SK-N-MC (cell line): Measurements from ENCODE around the gene ZNF407.

Experiments
- DNase-seq: peaks from one replicate; pipeline ENCODE4 v3.0.0-alpha.2; 2011; ENCODE audit warnings: low read depth, low spot score
- H3K27ac ChIP-seq: fragments of 200-600 bp; sonication (generic); 2 replicates; pipeline ENCODE4 v1.5.1; 2016; ENCODE audit warnings: mixed run types
- H3K36me3 ChIP-seq: fragments of 200-600 bp; sonication (generic); 2 replicates; pipeline ENCODE4 v1.6.1; 2017; ENCODE audit warnings: antibody characterized with exemption, low read length, mixed read lengths; ENCODE audit not compliant: insufficient read depth
- H3K4me3 ChIP-seq: fragments of 200-600 bp; sonication (generic); 2 replicates; pipeline ENCODE4 v1.5.1; 2016
- H3K9ac ChIP-seq: fragments of 200-600 bp; sonication (generic); 2 replicates; pipeline ENCODE4 v1.8.0; 2017; ENCODE audit warnings: mixed run types, mixed read lengths; ENCODE audit not compliant: insufficient read length
- H3K9me3 ChIP-seq: fragments of 200-600 bp; sonication (generic); 2 replicates; pipeline ENCODE4 v1.6.1; 2017; ENCODE audit warnings: low read depth, mild to moderate bottlenecking, antibody characterized with exemption, low read length, moderate library complexity, mixed read lengths
- EZH2 ChIP-seq: fragments of 200-600 bp; sonication (generic); IDR thresholded peaks from one replicate; pipeline ENCODE4 v1.6.1; 2017; ENCODE audit warnings: antibody characterized with exemption
- FOXP2 ChIP-seq: optimal IDR thresholded peaks from 2 replicates; pipeline ENCODE3; 2011; ENCODE audit warnings: mild to moderate bottlenecking, moderate library complexity; ENCODE audit not compliant: insufficient read depth; ENCODE audit errors: extremely low read length, control extremely low read depth
- POLR2AphosphoS5 ChIP-seq: IDR thresholded peaks from 2 replicates; pipeline ENCODE4 v1.6.1; 2012; ENCODE audit warnings: mild to moderate bottlenecking, low read depth, low read length, borderline replicate concordance

ZNF407 gene

GRCh38 chr18:74775239-74775638 is 177.6 kb downstream of the ZNF407 start:
- no peak for DNase-seq
- Histone ChIP-seq H3K27ac (no peak overlapping the region), H3K4me3 (no peak overlapping the region), H3K9me3 (no peaks in the 10 kb centered on the region), H3K36me3 (no peaks in the 10 kb centered on the region), H3K9ac (no peak overlapping the region)
- TF ChIP-seq POLR2AphosphoS5: no peak
- TF ChIP-seq FOXP2: no peak
- TF ChIP-seq EZH2: no peak

- Histone ChIP-seq H3K36me3 (no peaks in the 10 kb centered on the region), H3K9ac (no peak overlapping the region), H3K9me3 (no peaks in the 10 kb centered on the region), H3K27ac (no peak overlapping the region), H3K4me3 (no peak overlapping the region)
- no peak for DNase-seq
- no peak for TF ChIP-seq FOXP2
- no peak for TF ChIP-seq EZH2
- no peak for TF ChIP-seq POLR2AphosphoS5
Observed at GRCh38 chr18:74778191-74778847, 180.6 kb downstream of the ZNF407 start.

- no peaks in the 10 kb centered on the region for H3K36me3 ChIP-seq
- H3K4me3 ChIP-seq: no peak overlapping the region
- H3K9ac ChIP-seq: no peak overlapping the region
- H3K27ac ChIP-seq: no peak overlapping the region
- H3K9me3 ChIP-seq: no peaks in the 10 kb centered on the region
- no peak for DNase-seq
- TF ChIP-seq POLR2AphosphoS5: no peak
- TF ChIP-seq FOXP2: no peak
- no peak for TF ChIP-seq EZH2
Observed at GRCh38 chr18:74784752-74785151, 187.1 kb downstream of the ZNF407 start.

GRCh38 chr18:74785632-74786031 is 188.0 kb downstream of the ZNF407 start:
- Histone ChIP-seq H3K9ac (no peak overlapping the region), H3K36me3 (no peaks in the 10 kb centered on the region), H3K9me3 (no peaks in the 10 kb centered on the region), H3K4me3 (no peak overlapping the region), H3K27ac (no peak overlapping the region)
- TF ChIP-seq FOXP2: no peak
- no peak for TF ChIP-seq EZH2
- no peak for TF ChIP-seq POLR2AphosphoS5
- no peak for DNase-seq

DNA sequence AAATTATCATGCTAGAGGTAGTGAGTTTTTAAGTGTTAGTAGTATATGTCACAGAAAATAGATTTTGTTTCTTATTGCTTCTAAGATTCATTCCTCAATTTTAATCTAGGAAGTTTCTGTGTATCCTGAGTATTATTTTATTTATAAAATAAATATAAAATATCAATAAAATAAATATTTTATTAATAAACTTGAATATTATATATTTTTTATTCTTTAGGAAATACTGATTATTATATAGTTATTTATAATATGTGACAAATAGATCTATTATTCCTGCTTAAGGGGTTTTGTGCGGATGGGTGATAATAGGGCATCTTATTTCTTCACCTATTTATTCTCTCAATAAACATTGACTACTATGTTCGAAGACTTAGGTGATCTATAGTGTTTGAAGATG is 191.0 kb downstream of the ZNF407 start:
- Histone ChIP-seq H3K9me3 (no peaks in the 10 kb centered on the region), H3K36me3 (no peaks in the 10 kb centered on the region), H3K4me3 (no peak overlapping the region), H3K27ac (no peak overlapping the region), H3K9ac (no peak overlapping the region)
- DNase-seq: no peak
- TF ChIP-seq EZH2 (no peak), POLR2AphosphoS5 (no peak), FOXP2 (no peak)

DNA sequence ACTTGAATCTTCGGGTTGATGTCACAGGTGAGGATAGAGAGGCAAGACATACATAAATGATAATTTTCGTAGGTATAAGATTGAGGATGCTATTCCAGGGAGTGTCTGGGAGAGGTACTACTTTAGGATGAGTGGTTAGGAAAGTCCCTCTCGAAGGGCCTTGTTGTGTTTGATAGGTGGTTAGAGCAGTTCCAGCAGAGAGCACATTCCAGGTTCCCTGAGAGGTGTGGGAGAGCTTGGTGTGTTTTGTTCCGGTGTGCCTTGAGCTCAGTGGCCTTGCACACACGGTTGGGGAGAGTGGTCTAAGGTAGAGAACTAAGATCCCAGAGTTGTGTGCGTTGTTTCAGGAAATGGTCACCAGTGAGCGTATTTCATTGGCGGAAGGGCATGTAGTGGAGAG is 191.4 kb downstream of the ZNF407 start:
- Histone ChIP-seq H3K9me3 (no peaks in the 10 kb centered on the region), H3K27ac (no peak overlapping the region), H3K9ac (no peak overlapping the region), H3K36me3 (no peaks in the 10 kb centered on the region), H3K4me3 (no peak overlapping the region)
- no peak for DNase-seq
- TF ChIP-seq POLR2AphosphoS5 (no peak), EZH2 (no peak), FOXP2 (no peak)

GRCh38 chr18:74790451-74790850 is 192.8 kb downstream of the ZNF407 start:
- no peak overlapping the region for H3K27ac ChIP-seq
- H3K4me3 ChIP-seq: no peak overlapping the region
- DNase-seq: no peak
- no peaks in the 10 kb centered on the region for H3K9me3 ChIP-seq
- H3K36me3 ChIP-seq: no peaks in the 10 kb centered on the region
- no peak overlapping the region for H3K9ac ChIP-seq
- TF ChIP-seq FOXP2: no peak
- no peak for TF ChIP-seq POLR2AphosphoS5
- no peak for TF ChIP-seq EZH2

DNA sequence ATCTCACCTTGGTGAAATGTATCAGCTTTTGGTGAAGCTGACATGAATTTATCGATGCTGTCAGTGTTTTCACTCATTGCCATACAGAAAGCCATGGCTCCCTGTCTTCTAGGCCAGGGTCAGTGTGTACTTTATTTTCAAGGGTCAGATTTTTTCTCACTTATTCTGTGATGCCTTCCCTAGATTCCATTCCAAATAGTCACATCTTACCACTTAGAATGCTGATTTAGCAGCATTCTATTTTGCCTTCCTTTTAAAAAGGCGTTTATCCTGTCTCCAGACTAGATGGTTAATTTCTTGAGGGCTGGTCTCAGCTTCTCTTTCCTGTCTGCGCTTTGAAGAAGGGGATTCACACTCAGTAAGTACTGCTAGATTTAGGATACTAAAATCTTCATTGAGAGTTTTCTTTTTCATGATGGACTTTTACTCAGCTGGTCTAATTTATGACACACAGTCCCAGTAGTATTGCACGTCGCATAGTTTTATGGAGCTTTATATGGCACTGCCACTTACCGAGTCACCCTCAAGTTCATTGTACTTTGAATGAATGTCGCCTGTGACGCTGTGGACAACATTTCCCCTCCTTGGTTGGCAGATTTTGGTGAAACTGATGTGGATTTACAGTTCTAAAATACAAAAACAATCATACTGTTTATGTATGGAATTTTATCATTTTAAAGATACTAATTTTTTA is 194.0 kb downstream of the ZNF407 start:
- TF ChIP-seq POLR2AphosphoS5 (no peak), EZH2 (no peak), FOXP2 (no peak)
- H3K36me3 ChIP-seq: no peaks in the 10 kb centered on the region
- H3K4me3 ChIP-seq: no peak overlapping the region
- no peaks in the 10 kb centered on the region for H3K9me3 ChIP-seq
- H3K9ac ChIP-seq: no peak overlapping the region
- no peak overlapping the region for H3K27ac ChIP-seq
- no peak for DNase-seq
